H1 (cell line): ENCODE results near the gene ARMC9. TPM values are rescaled to one million over a fixed set of nuclear protein-coding genes. Genes with fewer than 3 reads are reported as not detected.

Experiments
- CTCF ChIA-PET: fragments of 300-600 bp; sonication (Branson Sonifier 250); formaldehyde crosslinking; loops from one replicate; lab custom pipeline; 2021; ENCODE audit not compliant: partially characterized antibody; lab: Charles Lee
- POLR2A ChIA-PET: fragments of 300-600 bp; sonication (Branson Sonifier 250); formaldehyde crosslinking; loops from one replicate; lab custom pipeline; 2021; ENCODE audit warnings: inconsistent platforms; ENCODE audit not compliant: partially characterized antibody; lab: Charles Lee
- DNase-seq, 2 experiments: peaks; one replicate each; pipeline versions ENCODE4 v3.0.0 to v3.0.0-alpha.2; 2010 to 2022; ENCODE audit warnings: low spot score in 2 of 2, low read depth in 1 of 2, mixed read lengths in 1 of 2
- FAIRE-seq: peaks from 2 replicates; lab custom pipeline; 2011; peaks lifted over from hg19 to GRCh38; lab: Jason Lieb, UNC
- H2AFZ ChIP-seq: 2 replicates; pipeline ENCODE4 v1.8.1; 2012; ENCODE audit warnings: low read length, inconsistent platforms
- H2AK5ac ChIP-seq: 2 replicates; pipeline ENCODE4 v1.6.1; 2013; ENCODE audit warnings: low read depth, low read length
- H2BK120ac ChIP-seq: replicated peaks from 2 replicates; pipeline ENCODE3; 2013; ENCODE audit warnings: low read depth, low read length, inconsistent platforms
- H2BK12ac ChIP-seq: 2 replicates; pipeline ENCODE4 v1.6.1; 2013; ENCODE audit warnings: low read depth, low read length
- H2BK15ac ChIP-seq: 2 replicates; pipeline ENCODE4 v1.6.1; 2013; ENCODE audit warnings: low read length
- H2BK20ac ChIP-seq: 2 replicates; pipeline ENCODE4 v1.6.1; 2013; ENCODE audit warnings: low read length
- H2BK5ac ChIP-seq: 2 replicates; pipeline ENCODE4 v1.6.1; 2013; ENCODE audit warnings: low read depth, low read length
- H3K14ac ChIP-seq: 2 replicates; pipeline ENCODE4 v1.6.1; 2013; ENCODE audit warnings: inconsistent platforms; ENCODE audit not compliant: insufficient read length
- H3K18ac ChIP-seq: 2 replicates; pipeline ENCODE4 v1.6.1; 2013; ENCODE audit warnings: low read length; ENCODE audit errors: extremely low read depth
- H3K23ac ChIP-seq: 2 replicates; pipeline ENCODE4 v1.6.1; 2013; ENCODE audit warnings: inconsistent platforms; ENCODE audit not compliant: insufficient read length
- H3K23me2 ChIP-seq: 2 replicates; pipeline ENCODE4 v1.6.1; 2013; ENCODE audit warnings: low read depth, low read length
- H3K27ac ChIP-seq: 2 replicates; pipeline ENCODE4 v1.6.1; 2011; ENCODE audit warnings: low read depth, low read length, inconsistent platforms
- H3K27me3 ChIP-seq, 4 experiments: replicated peaks in 1 of 4; 1 replicate in 1 of 4; 2 replicates in 3 of 4; pipeline versions ENCODE4 v1.6.1 to v1.8.1; 2011 to 2013; ENCODE audit warnings: low read length in 3 of 4, mild to moderate bottlenecking in 3 of 4, inconsistent platforms in 2 of 4, mixed read lengths in 2 of 4, moderate library complexity in 1 of 4; ENCODE audit not compliant: control insufficient read depth in 3 of 4, insufficient read depth in 3 of 4; ENCODE audit errors: extremely low read depth in 1 of 4
- H3K36me3 ChIP-seq, 4 experiments: 2 replicates each; pipeline versions ENCODE4 v1.6.1 to v1.8.1; 2011 to 2013; ENCODE audit warnings: mild to moderate bottlenecking in 4 of 4, low read length in 3 of 4, moderate library complexity in 2 of 4, control low read depth in 1 of 4, inconsistent platforms in 1 of 4; ENCODE audit not compliant: insufficient read depth in 4 of 4, control insufficient read depth in 2 of 4
- H3K4ac ChIP-seq: replicated peaks from 2 replicates; pipeline ENCODE3; 2013; ENCODE audit warnings: low read length, low read depth, mixed read lengths, inconsistent platforms; ENCODE audit not compliant: insufficient read length
- H3K4me1 ChIP-seq, 4 experiments: replicated peaks in 1 of 4; 1 replicate in 1 of 4; 2 replicates in 3 of 4; pipeline versions ENCODE4 v1.6.1 to v1.8.1; 2011 to 2013; ENCODE audit warnings: low read length in 3 of 4, inconsistent platforms in 2 of 4, mixed read lengths in 1 of 4; ENCODE audit not compliant: insufficient read depth in 4 of 4, control insufficient read depth in 3 of 4
- H3K4me2 ChIP-seq, 2 experiments: 2 replicates each; pipeline versions ENCODE4 v1.6.1 to v1.8.1; 2011 to 2013; ENCODE audit warnings: low read depth in 2 of 2, low read length in 2 of 2, control low read depth in 1 of 2, inconsistent platforms in 1 of 2, mild to moderate bottlenecking in 1 of 2; ENCODE audit not compliant: insufficient read depth in 1 of 2
- H3K4me3 ChIP-seq, 4 experiments: fragments of 200-600, 300-600 bp in 1 of 4; sonication (generic), shearing (Covaris generic), sonication (Bioruptor Twin) in 1 of 4; 2 replicates each; pipeline versions ENCODE4 v1.5.1 to v1.8.1; 2011 to 2016; ENCODE audit warnings: low read length in 4 of 4, low read depth in 3 of 4, control low read depth in 2 of 4, inconsistent platforms in 2 of 4, mild to moderate bottlenecking in 2 of 4, mixed read lengths in 1 of 4, moderate library complexity in 1 of 4; ENCODE audit not compliant: insufficient read depth in 2 of 4; ENCODE audit errors: extremely low read depth in 1 of 4
- H3K56ac ChIP-seq: replicated peaks from 2 replicates; pipeline ENCODE3; 2013; ENCODE audit warnings: low read depth, mild to moderate bottlenecking, mixed read lengths, low read length, inconsistent platforms; ENCODE audit not compliant: insufficient read length
- H3K79me1 ChIP-seq: 2 replicates; pipeline ENCODE4 v1.6.1; 2013; ENCODE audit warnings: low read depth, low read length, control low read depth
- H3K79me2 ChIP-seq, 2 experiments: 2 replicates each; pipeline versions ENCODE4 v1.6.1 to v1.8.1; 2012 to 2013; ENCODE audit warnings: low read length in 2 of 2, mild to moderate bottlenecking in 2 of 2, inconsistent platforms in 1 of 2; ENCODE audit not compliant: insufficient read depth in 2 of 2, control insufficient read depth in 1 of 2
- H3K9ac ChIP-seq, 4 experiments: replicated peaks in 1 of 4; 1 replicate in 1 of 4; 2 replicates in 3 of 4; pipeline versions ENCODE4 v1.6.1 to v1.8.1; 2011 to 2013; ENCODE audit warnings: low read depth in 3 of 4, low read length in 3 of 4, control low read depth in 2 of 4, mild to moderate bottlenecking in 2 of 4, moderate library complexity in 2 of 4, inconsistent platforms in 1 of 4; ENCODE audit errors: extremely low read depth in 1 of 4
- H3K9me3 ChIP-seq, 2 experiments: 2 replicates each; pipeline versions ENCODE4 v1.6.1 to v1.8.1; 2012 to 2013; ENCODE audit warnings: mild to moderate bottlenecking in 2 of 2, moderate library complexity in 2 of 2, control low read depth in 1 of 2, inconsistent platforms in 1 of 2, low read depth in 1 of 2, low read length in 1 of 2, mixed read lengths in 1 of 2; ENCODE audit not compliant: insufficient read depth in 2 of 2
- H4K20me1 ChIP-seq, 2 experiments: replicated peaks in 1 of 2; 2 replicates each; pipeline versions ENCODE3 to v1.8.1; 2011 to 2013; ENCODE audit warnings: inconsistent platforms in 2 of 2, low read length in 2 of 2, mild to moderate bottlenecking in 1 of 2; ENCODE audit not compliant: insufficient read depth in 2 of 2, control insufficient read depth in 1 of 2
- H4K5ac ChIP-seq: 2 replicates; pipeline ENCODE4 v1.6.1; 2013; ENCODE audit warnings: low read length, low read depth, mixed read lengths, inconsistent platforms; ENCODE audit not compliant: insufficient read length
- H4K8ac ChIP-seq: 2 replicates; pipeline ENCODE4 v1.8.0; 2013; ENCODE audit warnings: mild to moderate bottlenecking, moderate library complexity, low read length, inconsistent platforms; ENCODE audit not compliant: insufficient read depth; ENCODE audit errors: extremely low read depth
- H4K91ac ChIP-seq: replicated peaks from 2 replicates; pipeline ENCODE3; 2013; ENCODE audit warnings: low read length, mixed read lengths, inconsistent platforms; ENCODE audit not compliant: insufficient read length
- ASH2L ChIP-seq: fragments of 200-600, 300-600 bp; sonication (generic); IDR thresholded peaks from one replicate; pipeline ENCODE4 v1.7.1; 2017; ENCODE audit warnings: low read length
- EZH2 ChIP-seq: fragments of 200-600 bp; sonication (generic); IDR thresholded peaks from 2 replicates; pipeline ENCODE4 v1.7.1; 2012; ENCODE audit warnings: low read depth, mild to moderate bottlenecking, moderate library complexity, low read length, inconsistent platforms; ENCODE audit not compliant: severe bottlenecking
- KDM1A ChIP-seq: fragments of 200-600, 300-600 bp; sonication (generic); IDR thresholded peaks from 2 replicates; pipeline ENCODE4 v1.7.1; 2016; ENCODE audit warnings: mild to moderate bottlenecking, low read length, borderline replicate concordance
- MAX ChIP-seq: IDR thresholded peaks from 2 replicates; pipeline ENCODE4 v1.6.1; 2012; ENCODE audit warnings: inconsistent platforms
- WGBS, 2 experiments: shearing (Covaris generic) in 1 of 2; methylation state at CpG; one replicate each; pipeline versions ENCODE4 v1.1.6 to v1.1.7; 2013 to 2015; ENCODE audit warnings: low lambda C conversion rate in 2 of 2, mixed read lengths in 2 of 2, inconsistent platforms in 1 of 2, low coverage in 1 of 2, missing lambda C conversion rate in 1 of 2; ENCODE audit not compliant: insufficient replicate concordance in 2 of 2, insufficient coverage in 1 of 2, insufficient read length in 1 of 2; ENCODE audit errors: extremely low coverage in 1 of 2, missing lambda C conversion rate in 1 of 2; 5-methylcytosine and 5-hydroxymethylcytosine counted together
- polyA plus RNA-seq, 7 experiments: library from polyadenylated mRNA; depleted of rRNA in 3 of 7; stranded (reverse) in 5 of 7; unstranded in 2 of 7; fragments of >200 nt in 5 of 7; fragments of 200-250 nt in 2 of 7; gene quantifications; 1 replicate in 5 of 7; 2 replicates in 1 of 7; 4 replicates in 1 of 7; pipeline versions ENCODE4 v1.2.1 to v1.2.3, GENCODE V29; 2011 to 2013; ENCODE audit warnings: missing spikeins in 2 of 7, mixed read lengths in 2 of 7
- total RNA-seq: library from RNA; stranded (reverse); fragmentation: NEBNext Ultra II Directional; extraction: Animal tissue kit (Norgen Biotek cat#: 25700); gene quantifications from 2 replicates; pipeline ENCODE4 v1.2.1, GENCODE V29; 2021

The ARMC9 gene
- total and polyA plus RNA-seq, 2 of the 8 experiments (the other 6 are each of a cell fraction or from before 2014, with no cell fraction given): 23.2 to 36.1 TPM

GRCh38 chr2:231385429-231385828 is 187.0 kb downstream of the ARMC9 start:
- H3K9ac ChIP-seq: no peak overlapping the region
- peaks cover 3% of the 10 kb centered on the region in 2 experiments; a peak in 1 of 4 replicates for H3K9me3 ChIP-seq
- H2BK120ac ChIP-seq: no peak overlapping the region
- no peak overlapping the region for H3K23ac ChIP-seq
- WGBS, 2 experiments: 91% methylated on average over 5 of the region's 5 CpGs; no CpG with 5 or more reads in 1 of the 2 experiments
- no peaks in the 10 kb centered on the region for H3K27me3 ChIP-seq
- DNase-seq: no peak
- H3K4ac ChIP-seq: no peak overlapping the region
- TF ChIP-seq ASH2L: no peak
- no peak for TF ChIP-seq MAX
- TF ChIP-seq KDM1A: no peak
- TF ChIP-seq EZH2: no peak
- H3K27ac ChIP-seq: no peak overlapping the region
- no peaks in the 10 kb centered on the region for H3K79me1 ChIP-seq
- H2AFZ ChIP-seq: no peak overlapping the region
- H3K18ac ChIP-seq: no peak overlapping the region
- no peaks in the 10 kb centered on the region for H4K20me1 ChIP-seq
- peak overlapping the region; percentile 65; the same call in 1 of the 2 replicates for H2BK15ac ChIP-seq
- no peaks in the 10 kb centered on the region for H3K79me2 ChIP-seq
- H2BK5ac ChIP-seq: peak overlapping the region; percentile 17; the same call in 1 of the 2 replicates
- H4K91ac ChIP-seq: no peak overlapping the region
- peaks cover 0 to 9% (median 2%) of the 10 kb centered on the region in 4 experiments; a peak in 6 of 7 replicates for H3K4me1 ChIP-seq
- no peak overlapping the region for H4K5ac ChIP-seq
- H3K56ac ChIP-seq: no peak overlapping the region
- no peak overlapping the region for H3K4me3 ChIP-seq
- H4K8ac ChIP-seq: no peak overlapping the region
- H3K14ac ChIP-seq: no peak overlapping the region
- H3K23me2 ChIP-seq: peaks cover 8% of the 10 kb centered on the region
- H2AK5ac ChIP-seq: peak overlapping the region; percentile 56; the same call in 1 of the 2 replicates
- FAIRE-seq: no peak
- H3K36me3 ChIP-seq: no peaks in the 10 kb centered on the region
- H2BK12ac ChIP-seq: peak overlapping the region; percentile 92; the same call in 1 of the 2 replicates
- POLR2A ChIA-PET: no interaction called here
- no peak overlapping the region for H3K4me2 ChIP-seq
- CTCF ChIA-PET: interaction anchor here (1.0 to 29.5 kb wide), 6 partner anchors 9 to 158 kb away, joined by 3 to 617 read pairs (median 7); partner anchors contain the start of gene B3GNT7
- 0 out of 2 replicates have a peak overlapping the region, but pooled peaks have one; percentile 75 for H2BK20ac ChIP-seq
